MCF 10A (cell line): ENCODE results near the gene ANKRD40. TPM values are rescaled to one million over a fixed set of nuclear protein-coding genes. Genes with fewer than 3 reads are reported as not detected.
A peak's percentile ranks its signal among the peaks of the same experiment; 100 is the strongest.

Experiments
- BruUV-seq: library from RNA; stranded (reverse); fragments of 400-500 nt; replicated peaks from 2 replicates; lab custom pipeline; 2021; lab: Mats Ljungman, UMichigan
- CTCF ChIA-PET: fragments of 300-600 bp; sonication (Branson Sonifier 250); formaldehyde crosslinking; extraction: SDS; loops from one replicate; lab custom pipeline; 2021; ENCODE audit warnings: antibody characterized with exemption, inconsistent platforms; lab: Yijun Ruan, JAX
- POLR2A ChIA-PET: fragments of 300-600, 350-650 bp; sonication (Branson Sonifier 250); formaldehyde crosslinking; extraction: SDS; loops from one replicate; lab custom pipeline; 2020; ENCODE audit warnings: antibody characterized with exemption, inconsistent platforms; lab: Yijun Ruan, JAX
- DNase-seq: peaks from one replicate; pipeline ENCODE4 v3.0.0-alpha.2; 2018; ENCODE audit not compliant: unreplicated experiment
- H3K27ac Mint-ChIP-seq: one replicate; pipeline ENCODE4 v1.8.0; 2022; ENCODE audit warnings: mild to moderate bottlenecking, low read depth, mixed read lengths; ENCODE audit not compliant: unreplicated experiment
- H3K27me3 Mint-ChIP-seq: one replicate; pipeline ENCODE4 v1.8.0; 2022; ENCODE audit warnings: mixed read lengths; ENCODE audit not compliant: insufficient read depth, unreplicated experiment
- H3K36me3 Mint-ChIP-seq: one replicate; pipeline ENCODE4 v1.8.0; 2022; ENCODE audit warnings: mild to moderate bottlenecking, moderate library complexity, mixed read lengths; ENCODE audit not compliant: insufficient read depth, unreplicated experiment
- H3K4me1 Mint-ChIP-seq: one replicate; pipeline ENCODE4 v1.8.0; 2022; ENCODE audit warnings: mixed read lengths; ENCODE audit not compliant: insufficient read depth, unreplicated experiment
- H3K4me3 Mint-ChIP-seq: one replicate; pipeline ENCODE4 v1.8.0; 2022; ENCODE audit warnings: mild to moderate bottlenecking, moderate library complexity, mixed read lengths; ENCODE audit not compliant: unreplicated experiment
- H3K9me3 Mint-ChIP-seq: one replicate; pipeline ENCODE4 v1.8.0; 2022; ENCODE audit warnings: mixed read lengths; ENCODE audit not compliant: unreplicated experiment
- intact Hi-C: fragments of 100-400 bp; cut with micrococcal nuclease; formaldehyde crosslinking; loops from 2 replicates; pipeline ENCODE4 v1.14.1; 2022
- total RNA-seq: library from RNA; stranded (reverse); gene quantifications from 2 replicates; pipeline ENCODE4 v1.2.3, GENCODE V29; 2022
- TF ChIP-seq, protein P1 (sequence below): fragments of 200-600 bp; IDR thresholded peaks from one replicate; pipeline ENCODE4 v1.8.0; 2022; ENCODE audit warnings: antibody characterized with exemption, mild to moderate bottlenecking; ENCODE audit not compliant: unreplicated experiment

The ANKRD40 gene
- total RNA-seq, 1 experiment from 2014 or later = 42.2 TPM

DNA sequence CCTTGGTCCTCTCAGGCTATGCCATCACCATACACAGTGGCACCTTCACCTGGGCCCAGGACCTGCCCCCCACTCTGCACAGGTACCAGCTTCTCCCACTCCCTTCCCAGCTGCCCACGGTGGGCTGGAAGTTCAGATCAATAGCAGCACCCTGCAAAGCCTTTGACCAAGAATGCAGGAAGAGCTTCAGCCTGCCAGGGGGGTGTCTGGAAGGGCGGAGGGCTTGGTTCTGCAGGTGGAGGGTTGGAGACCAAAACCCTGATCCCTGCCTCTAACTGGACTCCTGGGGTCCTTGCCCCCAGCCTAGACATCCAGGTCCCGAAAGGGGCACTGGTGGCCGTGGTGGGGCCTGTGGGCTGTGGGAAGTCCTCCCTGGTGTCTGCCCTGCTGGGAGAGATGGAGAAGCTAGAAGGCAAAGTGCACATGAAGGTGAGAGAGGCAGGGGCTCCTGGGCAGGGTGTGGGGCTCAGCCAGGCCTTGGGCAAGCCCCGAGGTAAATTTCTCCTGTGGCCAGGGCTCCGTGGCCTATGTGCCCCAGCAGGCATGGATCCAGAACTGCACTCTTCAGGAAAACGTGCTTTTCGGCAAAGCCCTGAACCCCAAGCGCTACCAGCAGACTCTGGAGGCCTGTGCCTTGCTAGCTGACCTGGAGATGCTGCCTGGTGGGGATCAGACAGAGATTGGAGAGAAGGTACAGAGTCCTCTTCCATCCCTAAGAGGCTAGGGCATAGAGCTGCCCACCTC lies 38.7 kb downstream of the ANKRD40 start:
- peak overlapping the region; percentile 77 for H3K27ac Mint-ChIP-seq

DNA sequence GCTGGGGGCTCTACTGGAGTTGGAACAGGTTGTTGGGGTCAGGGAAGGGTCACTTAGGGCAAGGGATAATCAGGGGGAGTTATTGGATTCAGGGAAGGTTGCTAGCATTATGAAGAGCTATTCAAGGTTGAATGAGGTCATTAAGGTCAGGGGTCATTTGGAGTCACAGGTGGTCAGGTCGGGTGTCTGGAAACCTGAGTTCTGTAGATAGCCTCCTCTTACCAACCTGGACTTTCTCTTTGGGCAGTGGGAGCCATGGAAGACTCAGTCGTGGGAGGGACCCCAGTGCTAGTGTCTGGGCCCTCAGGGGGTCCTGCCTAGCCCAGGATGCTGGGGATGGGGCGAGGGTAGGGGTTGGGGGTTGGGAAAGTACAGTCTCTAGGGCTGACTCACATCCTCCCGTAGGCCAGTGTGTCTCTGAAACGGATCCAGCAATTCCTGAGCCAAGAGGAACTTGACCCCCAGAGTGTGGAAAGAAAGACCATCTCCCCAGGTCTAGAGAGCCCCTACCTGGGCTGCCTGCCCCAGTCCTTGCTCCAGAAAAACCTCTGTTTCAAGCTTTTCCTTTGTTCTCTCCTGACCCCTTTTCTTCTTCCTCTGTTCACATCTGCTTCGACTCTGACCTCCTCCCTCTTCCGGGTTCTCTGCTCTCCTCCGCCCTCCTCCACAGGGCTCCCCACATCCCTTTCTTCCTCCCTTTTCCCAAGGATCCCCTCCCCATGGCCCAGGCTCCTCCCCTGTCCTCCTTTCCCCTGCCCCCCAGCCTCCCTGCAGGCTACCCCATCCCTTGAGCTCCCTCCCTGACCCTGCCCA lies 39.5 kb downstream of the ANKRD40 start:
- H3K27ac Mint-ChIP-seq = peak overlapping the region; percentile 77
- no peaks in the 10 kb centered on the region for H3K27me3 Mint-ChIP-seq
- peak overlapping the region; percentile 40 for H3K4me3 Mint-ChIP-seq
- no TSS peak for BruUV-seq
- peaks cover 53% of the 10 kb centered on the region for H3K4me1 Mint-ChIP-seq
- ChIA-PET POLR2A (interaction anchor here (0.6 to 8.7 kb wide), 5 partner anchors 7 to 1936 kb away, joined by 3 to 87 read pairs (median 3); partner anchors contain the start of gene ABCC3), CTCF (interaction anchor here (0.7 to 1.2 kb wide), 4 partner anchors 26 to 38 kb away, joined by 3 to 6 read pairs (median 4); no protein-coding TSS in a partner anchor)
- TF ChIP-seq, protein P1, sequence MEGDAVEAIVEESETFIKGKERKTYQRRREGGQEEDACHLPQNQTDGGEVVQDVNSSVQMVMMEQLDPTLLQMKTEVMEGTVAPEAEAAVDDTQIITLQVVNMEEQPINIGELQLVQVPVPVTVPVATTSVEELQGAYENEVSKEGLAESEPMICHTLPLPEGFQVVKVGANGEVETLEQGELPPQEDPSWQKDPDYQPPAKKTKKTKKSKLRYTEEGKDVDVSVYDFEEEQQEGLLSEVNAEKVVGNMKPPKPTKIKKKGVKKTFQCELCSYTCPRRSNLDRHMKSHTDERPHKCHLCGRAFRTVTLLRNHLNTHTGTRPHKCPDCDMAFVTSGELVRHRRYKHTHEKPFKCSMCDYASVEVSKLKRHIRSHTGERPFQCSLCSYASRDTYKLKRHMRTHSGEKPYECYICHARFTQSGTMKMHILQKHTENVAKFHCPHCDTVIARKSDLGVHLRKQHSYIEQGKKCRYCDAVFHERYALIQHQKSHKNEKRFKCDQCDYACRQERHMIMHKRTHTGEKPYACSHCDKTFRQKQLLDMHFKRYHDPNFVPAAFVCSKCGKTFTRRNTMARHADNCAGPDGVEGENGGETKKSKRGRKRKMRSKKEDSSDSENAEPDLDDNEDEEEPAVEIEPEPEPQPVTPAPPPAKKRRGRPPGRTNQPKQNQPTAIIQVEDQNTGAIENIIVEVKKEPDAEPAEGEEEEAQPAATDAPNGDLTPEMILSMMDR = no peak
- peak; percentile 58 for DNase-seq
- H3K36me3 Mint-ChIP-seq = peaks cover 28% of the 10 kb centered on the region
- H3K9me3 Mint-ChIP-seq = no peaks in the 10 kb centered on the region
- intact Hi-C loops = no loop called here

More for the DNA sequence above, 38.7 kb downstream of the ANKRD40 start:
- Mint-ChIP-seq H3K9me3 (no peaks in the 10 kb centered on the region), H3K4me3 (peak overlapping the region; percentile 40), H3K27me3 (no peaks in the 10 kb centered on the region), H3K36me3 (peaks cover 23% of the 10 kb centered on the region), H3K4me1 (peaks cover 55% of the 10 kb centered on the region)
- CTCF ChIA-PET = interaction anchor here (0.7 to 2.1 kb wide), 4 partner anchors 7 to 173 kb away, joined by 3 to 7 read pairs (median 5); no protein-coding TSS in a partner anchor
- POLR2A ChIA-PET = interaction anchor here (0.7 to 8.7 kb wide), 4 partner anchors 8 to 36 kb away, joined by 3 to 87 read pairs (median 30); partner anchors contain the start of gene ABCC3
- TF ChIP-seq, protein P1 = no peak
- DNase-seq = no peak
- no TSS peak for BruUV-seq
- intact Hi-C loops = no loop called here

DNA sequence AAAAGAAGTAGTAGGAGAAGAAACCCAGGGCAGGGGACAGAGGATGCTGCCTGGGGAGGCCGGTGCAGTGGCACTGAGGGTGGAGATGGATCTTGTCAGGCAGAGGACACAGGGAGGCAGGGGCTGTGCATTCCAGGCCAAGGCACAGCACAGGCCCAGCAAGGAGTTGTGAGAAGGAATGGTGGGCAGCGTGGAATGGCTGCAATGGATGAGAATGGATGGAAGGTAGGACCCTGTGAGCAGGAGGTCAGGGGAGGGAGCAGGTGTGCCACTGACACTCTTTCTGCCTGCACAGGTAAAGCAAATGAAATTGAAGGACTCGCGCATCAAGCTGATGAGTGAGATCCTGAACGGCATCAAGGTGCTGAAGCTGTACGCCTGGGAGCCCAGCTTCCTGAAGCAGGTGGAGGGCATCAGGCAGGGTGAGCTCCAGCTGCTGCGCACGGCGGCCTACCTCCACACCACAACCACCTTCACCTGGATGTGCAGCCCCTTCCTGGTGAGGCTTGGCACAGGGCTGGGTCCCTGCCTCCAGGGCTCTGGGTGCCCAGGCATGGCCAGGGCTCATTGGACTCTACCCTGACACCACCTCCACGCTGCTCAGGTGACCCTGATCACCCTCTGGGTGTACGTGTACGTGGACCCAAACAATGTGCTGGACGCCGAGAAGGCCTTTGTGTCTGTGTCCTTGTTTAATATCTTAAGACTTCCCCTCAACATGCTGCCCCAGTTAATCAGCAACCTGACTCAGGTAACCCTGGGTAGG lies 40.3 kb downstream of the ANKRD40 start:
- Mint-ChIP-seq H3K4me1 (peaks cover 54% of the 10 kb centered on the region), H3K27ac (peak overlapping the region; percentile 77), H3K27me3 (no peaks in the 10 kb centered on the region), H3K9me3 (no peaks in the 10 kb centered on the region), H3K4me3 (no peak overlapping the region), H3K36me3 (peaks cover 25% of the 10 kb centered on the region)
- BruUV-seq = no TSS peak
- TF ChIP-seq, protein P1 = no peak
- intact Hi-C loops = no loop called here
- CTCF ChIA-PET = interaction anchor here (0.7 to 1.2 kb wide), 3 partner anchors 27 to 36 kb away, joined by 3 to 6 read pairs (median 4); no protein-coding TSS in a partner anchor
- DNase-seq = no peak
- POLR2A ChIA-PET = interaction anchor here (0.6 to 8.7 kb wide), 5 partner anchors 17 to 1935 kb away, joined by 3 to 87 read pairs (median 3); partner anchors contain the start of gene ABCC3
